GM21515 (cell line): Measurements from ENCODE around the gene ENO1.
"Not testable (repeated sequence)": the region's sequence is repeated elsewhere in the genome, so short reads cannot be mapped to it uniquely, and the experiment has no call there.

Source experiments
- ATAC-seq: cut with Tn5 transposase; IDR thresholded peaks from one replicate; pipeline ENCODE4 v1.9.1; 2021; ENCODE audit not compliant: unreplicated experiment

ENO1 gene

DNA sequence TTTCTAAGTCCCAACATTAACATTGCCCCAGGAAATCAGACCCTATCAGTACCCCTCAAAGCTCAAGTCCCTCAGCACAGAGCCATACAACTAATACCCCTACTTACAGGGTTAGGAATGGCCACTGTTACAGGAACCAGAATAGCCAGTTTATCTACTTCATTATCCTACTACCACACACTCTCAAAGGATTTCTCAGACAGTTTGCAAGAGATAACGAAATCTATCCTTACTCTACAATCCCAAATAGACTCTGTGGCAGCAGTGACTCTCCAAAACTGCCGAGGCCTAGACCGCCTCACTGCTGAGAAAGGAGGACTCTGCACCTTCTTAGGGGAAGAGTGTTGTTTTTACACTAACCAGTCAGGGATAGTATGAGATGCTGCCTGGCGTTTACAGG is 19.0 kb upstream of the ENO1 start:
- not testable (repeated sequence) for ATAC-seq

DNA sequence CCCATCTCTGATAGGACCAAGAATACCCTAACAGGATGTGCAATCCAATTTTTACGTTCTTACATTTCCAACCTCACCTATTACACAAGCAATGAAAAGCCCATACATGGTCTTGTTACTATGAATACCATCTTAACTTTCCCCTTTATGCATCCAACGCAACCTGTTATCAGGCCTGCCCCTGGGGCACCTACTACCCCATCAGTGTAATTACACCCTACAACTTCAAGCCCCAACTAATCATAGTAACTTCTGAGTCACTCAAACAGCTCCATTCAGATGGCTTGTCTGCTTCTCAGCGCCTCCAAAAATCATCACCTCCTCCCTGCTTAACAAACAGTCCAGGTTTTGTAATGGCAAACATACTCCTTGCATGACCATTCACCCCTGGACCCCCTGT is 18.3 kb upstream of the ENO1 start:
- not testable (repeated sequence) for ATAC-seq

DNA sequence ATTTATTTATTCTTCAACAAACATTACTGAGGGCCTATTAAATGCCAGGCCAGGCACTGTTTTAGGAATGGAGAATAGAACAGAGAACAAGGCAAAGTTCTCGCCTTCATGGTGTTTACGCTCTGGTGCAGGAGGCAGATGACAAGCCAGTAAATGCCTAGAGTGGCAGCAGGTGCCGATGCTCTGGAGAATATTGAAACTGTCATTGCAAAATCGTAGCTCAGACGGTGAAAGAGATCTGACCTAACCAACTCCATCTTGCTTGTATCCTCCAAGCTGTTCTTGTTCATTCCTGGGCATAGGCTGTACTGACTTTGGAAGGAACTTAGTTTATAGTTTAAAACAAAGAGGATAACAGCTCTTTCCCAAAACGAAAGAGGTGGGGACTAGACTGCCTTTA is 13.5 kb upstream of the ENO1 start:
- ATAC-seq = no peak

DNA sequence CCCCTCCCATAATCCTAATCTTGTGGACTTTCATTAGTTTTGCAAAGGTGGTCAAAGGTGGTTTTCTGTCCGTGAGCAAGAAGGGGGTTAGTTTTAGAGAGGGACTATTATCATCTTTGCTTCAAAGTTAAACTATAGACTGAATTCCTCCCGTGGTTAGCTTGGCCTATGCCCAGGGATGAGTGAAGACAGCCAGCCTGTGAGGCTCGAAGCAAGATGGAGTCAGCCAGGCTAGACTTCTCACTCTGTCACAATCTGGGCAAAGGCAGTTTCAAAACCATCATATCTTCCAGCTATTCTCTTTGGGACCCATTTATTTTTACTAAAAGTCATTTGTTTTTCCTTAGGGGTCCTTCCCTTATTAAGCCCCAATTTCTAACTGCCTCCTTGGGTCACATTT is 12.9 kb upstream of the ENO1 start:
- ATAC-seq = no peak

DNA sequence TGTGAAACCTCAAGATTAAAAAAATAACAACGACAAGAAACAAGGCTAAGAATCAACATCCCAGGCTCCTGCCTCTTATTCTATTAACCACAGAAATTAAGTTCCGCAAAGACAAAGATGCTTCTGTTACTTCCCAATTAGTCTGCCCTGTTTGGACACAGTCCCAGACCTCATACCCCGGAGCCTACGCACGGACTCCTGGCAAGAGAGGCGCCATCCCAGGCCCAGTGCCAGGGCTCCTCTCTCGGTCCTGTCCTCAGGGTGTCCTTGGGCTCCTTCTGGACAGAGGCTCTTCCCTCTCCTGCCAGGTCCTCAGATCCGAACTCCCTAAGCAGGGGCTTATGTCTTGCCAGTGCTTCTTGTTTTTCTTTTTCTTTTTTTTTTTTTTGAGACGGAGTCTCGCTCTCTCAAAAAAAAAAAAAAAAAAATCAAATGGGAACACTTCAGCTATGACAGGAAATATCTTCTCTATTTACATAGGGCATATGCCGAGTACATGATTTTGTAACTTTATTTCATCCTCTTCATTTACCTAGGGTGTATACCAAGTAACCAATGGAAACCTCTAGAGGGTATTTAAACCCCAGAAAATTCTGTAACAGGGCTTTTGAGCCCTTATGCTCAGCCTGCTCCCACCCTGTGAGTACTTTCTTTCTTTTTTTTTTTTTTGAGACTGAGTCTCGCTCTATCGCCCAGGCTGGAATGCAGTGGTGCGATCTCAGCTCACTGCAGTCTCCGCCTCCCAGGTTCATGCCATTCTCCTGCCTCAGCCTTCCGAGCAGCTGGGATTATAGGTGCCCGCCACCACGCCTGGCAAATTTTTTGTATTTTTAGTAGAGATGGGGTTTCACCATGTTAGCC is 11.7 kb upstream of the ENO1 start:
- no peak for ATAC-seq

DNA sequence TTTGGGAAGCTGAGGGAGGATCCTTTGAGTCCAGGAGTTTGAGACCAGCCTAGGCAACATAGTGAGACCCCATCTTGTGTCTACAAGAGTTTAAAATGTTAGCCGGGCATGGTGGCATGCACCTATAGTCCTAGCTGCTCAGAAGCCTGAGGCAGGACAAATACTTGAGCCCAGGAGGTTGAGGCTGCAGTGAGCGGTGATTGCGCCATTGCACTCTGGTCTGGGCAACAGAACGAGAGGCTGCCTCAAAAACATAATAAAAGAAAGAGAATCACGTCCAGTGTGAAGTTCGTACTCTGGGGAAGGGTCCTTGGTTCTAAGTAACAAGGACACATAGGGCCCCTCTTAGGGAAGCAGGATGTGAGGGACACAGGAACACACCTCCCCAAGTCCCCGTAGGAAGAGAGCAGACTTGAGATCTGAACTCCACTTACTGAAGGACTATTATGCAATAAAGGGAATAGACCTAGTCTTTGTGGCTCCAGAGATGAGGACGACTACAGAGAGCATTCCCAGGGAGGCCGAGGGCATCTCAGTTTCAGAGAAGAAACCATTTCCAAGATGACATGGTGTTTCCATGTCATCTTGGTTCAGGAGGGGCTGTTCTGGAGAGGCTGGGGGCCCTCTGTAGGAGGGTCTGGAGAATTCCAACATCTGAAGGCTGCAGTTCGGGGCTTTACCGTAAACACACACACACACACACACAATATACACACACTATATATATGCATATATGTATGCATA is 10.8 kb upstream of the ENO1 start:
- no peak for ATAC-seq

DNA sequence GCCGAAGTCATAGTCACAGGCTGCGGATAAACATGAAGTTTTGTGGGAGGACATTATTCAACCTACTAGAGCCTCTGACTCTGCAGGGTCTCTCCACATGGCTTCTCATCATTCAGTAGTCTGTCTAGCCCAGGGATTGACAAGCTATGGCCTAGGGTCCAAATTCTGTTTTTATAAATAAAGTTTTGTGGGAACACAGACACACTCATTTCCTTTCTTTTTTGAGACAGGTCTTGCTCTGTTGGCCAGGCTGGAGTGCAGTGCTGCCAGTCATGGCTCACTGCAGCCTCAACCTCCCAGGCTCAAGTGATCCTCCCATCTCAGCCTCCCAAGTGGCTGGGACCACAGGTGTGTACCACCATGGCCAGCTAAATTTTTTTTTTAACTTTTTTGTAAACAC is 8.1 kb upstream of the ENO1 start:
- ATAC-seq = no peak

DNA sequence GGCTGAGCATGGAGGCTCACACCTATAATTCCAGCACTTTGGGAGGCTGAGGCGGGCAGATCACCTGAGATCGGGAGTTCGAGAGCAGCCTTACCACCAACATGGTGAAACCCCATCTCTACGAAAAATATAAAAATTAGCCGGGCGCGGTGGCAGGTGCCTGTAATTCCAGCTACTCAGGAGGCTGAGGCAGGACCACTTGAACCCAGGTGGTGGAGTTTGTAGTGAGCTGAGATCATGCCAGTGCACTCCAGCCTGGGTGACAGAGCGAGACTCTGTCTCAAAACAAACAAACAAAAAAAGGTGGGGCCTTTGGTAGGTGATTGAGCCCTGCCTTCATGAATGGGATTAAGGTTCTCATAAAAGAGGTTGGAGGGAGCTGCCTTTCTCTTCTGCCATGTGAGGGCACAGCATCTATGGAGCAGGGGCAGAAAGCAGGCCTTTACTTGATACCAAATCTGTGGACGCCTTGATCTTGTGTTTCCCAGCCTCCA is 7.6 kb upstream of the ENO1 start:
- ATAC-seq = not testable (repeated sequence)

DNA sequence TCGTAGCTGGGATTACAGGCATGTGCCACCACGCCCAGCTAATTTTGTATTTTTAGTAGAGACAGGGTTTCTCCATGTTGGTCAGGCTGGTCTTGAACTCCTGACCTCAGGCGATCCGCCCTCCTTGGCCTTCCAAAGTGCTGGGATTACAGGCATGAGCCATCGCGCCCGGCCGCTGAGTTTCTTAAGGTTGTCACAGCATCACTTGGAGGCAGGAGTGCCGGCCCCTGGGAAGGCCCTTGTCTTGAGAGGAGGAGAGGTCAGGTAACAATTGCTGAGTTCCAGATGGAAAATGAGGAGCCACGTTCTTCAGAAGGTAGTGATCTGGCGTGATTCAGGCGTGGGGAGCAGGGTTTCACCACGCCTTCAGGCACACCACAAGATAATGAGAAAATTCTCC is 5.6 kb upstream of the ENO1 start:
- ATAC-seq = not testable (repeated sequence)

DNA sequence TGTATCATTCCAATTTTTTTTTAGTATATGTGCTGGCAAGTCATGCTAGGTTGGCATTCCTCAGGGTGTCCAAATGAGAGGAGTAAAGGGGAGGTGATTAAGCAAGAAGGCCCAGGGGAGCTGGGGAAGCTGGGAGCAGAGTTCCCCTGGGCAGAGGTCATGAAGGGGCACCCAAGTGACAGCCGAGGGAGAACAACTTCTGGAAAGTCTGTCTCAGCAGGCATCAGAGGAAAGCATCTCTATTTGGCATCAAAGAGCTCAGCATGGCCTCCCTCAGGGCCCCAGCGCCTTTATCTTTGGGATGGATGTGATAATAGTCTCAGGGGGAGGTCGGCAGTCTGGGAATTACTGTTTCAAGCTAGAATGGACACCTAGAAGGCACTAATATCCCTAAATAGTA is 5.0 kb upstream of the ENO1 start:
- no peak for ATAC-seq

DNA sequence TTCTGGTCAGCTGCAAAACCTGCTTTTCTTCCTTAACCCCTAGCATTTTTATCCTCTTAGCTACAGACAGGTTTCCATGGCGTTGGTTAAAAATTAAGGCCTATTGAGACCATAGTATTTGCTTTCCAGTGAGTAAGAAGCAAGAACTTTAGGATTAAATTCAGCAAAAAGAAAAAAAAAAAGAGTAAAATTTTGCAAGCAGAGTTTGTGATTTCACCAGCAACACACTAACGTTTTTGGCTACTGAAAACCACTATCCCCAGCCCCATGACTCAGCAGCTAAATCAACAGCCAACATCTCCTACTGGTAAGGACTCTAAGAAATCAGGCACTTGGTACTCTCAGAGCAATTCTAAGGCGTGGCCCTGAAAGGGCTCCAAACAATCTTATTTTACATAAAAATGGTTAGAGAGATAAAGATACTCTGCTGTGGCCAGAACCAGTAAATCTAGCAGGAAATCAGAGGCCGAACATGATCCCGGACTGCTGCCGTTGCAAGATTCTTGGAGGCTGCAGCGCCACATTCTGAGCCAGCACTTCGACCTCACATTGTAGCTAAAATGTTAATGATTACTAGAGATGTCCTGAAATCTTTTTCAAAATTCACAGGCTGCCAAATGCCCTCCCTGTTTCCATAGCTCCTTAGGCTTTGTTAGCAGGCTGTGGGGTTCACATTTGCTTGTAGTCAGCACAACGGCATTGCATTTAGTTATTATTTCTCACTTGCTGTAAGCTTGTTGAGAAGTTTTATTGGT is 1.6 kb upstream of the ENO1 start:
- no peak for ATAC-seq

DNA sequence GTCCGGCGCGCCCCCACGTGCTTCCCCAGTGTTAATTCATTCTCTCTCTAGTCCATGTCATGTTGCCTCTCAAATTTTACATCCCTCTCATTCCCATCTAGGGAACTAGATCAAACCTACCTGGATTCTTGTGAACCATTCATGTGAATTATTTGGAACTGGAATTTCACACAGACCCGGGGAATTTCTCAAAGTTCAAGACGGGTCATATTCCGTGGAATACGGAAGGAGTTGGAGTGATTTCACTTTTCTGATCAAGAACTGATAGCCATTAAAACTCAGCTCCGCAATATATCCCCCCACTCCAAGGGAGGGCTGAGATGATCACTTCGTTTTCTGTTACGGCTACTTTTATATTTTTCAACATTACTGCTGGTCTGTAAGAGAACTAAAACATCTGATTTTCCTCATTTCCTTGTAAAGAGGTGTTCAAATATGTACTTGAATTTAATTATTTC is 1.0 kb upstream of the ENO1 start:
- ATAC-seq = no peak

DNA sequence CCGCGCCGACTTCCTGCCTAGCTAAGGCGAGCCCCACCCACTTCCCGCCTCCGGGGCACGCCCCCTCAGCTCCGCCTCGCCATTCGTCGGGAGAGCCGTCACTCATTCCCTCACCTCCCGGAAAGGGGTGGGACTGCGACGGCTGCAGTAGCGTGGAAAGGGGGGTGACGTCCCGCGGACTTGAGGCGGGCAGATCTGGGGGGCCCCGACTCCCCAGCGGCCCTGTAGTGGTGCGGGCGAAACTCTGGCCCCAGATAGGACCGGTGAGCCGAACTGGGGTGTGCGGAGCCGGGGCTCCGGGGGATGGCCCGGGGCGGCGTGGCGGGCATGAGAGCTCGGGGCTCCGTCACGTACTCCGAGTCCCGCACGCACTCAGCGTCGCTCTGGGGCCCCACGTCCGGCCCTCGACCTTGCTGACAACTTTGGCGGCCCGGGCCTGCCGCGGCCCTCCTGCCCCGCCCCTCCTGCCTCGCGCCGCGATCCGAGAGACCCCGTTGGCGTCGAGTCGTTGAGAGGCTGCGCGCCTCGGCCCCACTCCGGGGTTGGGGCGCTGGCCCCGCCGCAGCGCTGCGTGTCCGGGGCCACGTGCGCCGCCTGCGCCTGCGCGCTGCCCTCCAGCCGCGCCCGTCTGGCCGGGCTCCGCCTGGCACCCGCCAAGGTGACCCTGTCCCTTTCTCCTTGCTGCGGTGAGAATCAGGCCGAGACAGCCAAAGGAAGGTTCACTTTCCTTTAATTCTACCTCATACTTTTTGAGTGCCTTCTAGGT is 395 bp upstream of the ENO1 start:
- peak; percentile 75 for ATAC-seq

DNA sequence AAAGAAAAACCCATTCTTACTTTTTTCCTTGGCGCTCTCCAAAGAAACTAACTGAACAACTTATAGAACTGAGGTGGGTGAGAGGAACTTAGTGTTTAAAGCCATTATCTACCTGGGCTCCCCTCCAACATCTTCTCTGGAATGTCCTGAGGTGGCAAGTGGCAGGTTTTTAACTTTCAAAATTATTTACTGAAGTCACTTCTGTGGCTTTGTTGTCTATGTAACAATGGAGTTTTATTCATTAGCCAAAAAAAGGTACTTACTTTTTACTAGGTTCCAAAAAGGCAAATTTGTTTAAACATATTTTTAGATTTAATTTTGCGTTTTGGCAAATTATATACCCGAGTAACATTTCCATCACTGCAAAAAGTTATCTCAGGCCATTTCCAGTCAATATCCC is 2.4 kb downstream of the ENO1 start:
- ATAC-seq = no peak

DNA sequence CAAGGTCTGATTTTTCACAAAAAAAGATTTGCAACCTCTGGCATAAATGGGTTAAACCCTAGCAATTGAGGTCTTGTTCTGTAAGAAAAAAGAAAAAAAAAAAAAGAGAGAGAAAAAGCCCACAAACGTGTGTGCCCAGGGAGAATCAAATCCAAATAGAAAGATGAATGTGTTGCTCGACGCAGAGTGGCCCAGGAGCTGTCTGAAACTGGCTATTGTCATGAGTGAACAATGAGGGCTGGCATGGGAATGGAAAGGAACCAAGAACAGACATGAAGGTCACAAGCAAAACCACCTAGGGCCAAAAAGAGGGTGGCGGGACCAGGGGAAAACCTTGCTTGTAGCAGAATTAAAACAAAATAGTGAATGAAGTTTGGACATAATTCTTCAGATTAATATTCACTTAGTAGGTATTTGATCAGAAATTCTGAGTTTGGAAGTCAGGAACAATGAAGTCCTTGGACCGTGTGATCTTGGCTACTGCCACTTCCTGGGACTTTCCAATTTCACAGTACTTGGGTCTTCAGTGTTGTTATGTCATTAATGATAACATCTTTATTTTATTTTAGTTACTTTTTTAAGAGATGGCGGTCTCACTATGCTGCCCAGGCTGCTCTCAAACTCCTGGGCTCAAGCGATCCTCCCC is 3.1 kb downstream of the ENO1 start:
- ATAC-seq = no peak

DNA sequence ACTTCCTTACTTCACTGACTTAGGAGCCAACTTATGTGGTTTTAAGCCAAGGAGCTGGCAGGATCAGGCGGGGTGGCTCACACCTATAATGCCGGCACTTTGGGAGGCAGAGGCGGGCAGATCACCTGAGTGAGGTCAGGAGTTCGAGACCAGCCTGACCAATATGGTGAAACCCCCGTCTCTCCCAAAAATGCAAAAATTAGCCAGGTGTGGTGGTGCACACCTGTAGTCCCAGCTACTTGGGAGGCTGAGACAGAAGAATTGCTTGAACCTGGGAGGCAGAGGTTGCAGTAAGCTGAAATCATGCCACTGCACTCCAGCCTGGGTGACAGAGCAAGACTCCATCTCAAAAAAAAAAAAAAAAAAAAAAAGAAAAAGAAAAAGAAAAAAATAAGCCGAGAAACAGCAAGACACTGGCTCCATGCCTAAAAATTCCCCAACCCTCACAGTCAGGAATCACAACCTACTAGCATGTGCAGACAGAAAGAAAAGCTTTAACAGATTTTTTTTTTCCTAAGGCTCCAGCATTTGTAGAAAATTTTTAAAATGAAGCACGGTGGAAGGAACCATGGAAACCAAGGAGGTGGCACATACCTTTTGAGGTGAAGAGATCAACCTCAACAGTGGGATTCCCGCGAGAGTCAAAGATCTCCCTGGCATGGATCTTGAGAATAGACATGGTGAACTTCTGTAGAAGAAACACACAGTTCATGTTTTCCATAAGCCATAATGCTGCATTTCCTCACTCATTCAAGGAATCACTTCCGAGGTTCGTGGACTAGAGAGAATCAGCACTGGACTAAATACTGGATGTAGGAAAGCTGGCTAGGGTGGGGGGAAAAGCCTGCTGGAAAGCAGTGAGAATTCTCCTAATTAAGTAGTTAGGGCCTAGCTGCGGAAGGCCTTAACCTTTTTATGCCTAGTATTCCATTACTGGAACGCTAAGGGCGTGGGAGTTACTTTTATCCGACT is 4.0 kb downstream of the ENO1 start:
- ATAC-seq = no peak

DNA sequence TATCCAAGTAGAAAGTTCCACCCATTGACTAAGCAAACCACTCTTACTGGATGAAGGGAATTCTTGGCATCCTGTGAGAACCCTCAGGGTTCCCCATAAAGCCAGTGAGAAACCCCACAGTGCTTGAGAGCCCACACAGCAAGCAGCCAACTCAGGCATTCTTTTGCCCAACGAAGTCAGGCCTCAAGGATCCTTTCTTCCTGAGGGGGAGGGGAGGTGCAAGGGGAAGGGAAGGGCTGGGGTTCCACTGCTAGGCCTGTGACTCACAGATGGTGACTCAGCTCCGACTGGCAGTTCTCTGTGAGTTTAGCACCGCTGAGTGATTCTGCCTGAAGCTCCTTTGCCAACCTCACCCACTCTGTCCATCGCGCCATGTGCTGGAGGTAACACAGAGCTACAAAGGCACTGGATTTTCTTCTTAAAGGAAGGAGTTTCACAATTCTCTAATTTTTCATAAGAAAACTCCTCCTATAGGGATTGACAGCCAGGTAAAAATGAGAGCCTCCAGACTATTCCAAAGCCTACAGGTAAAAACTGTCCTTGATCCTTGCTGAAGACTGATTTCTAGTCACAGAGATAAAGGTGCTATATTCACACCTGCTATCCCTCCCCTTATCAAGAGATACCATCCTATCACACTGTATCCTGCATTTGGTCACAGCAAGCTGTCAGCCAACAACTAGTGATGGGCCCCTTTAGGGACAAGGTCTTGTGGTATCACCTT is 4.8 kb downstream of the ENO1 start:
- ATAC-seq = no peak

DNA sequence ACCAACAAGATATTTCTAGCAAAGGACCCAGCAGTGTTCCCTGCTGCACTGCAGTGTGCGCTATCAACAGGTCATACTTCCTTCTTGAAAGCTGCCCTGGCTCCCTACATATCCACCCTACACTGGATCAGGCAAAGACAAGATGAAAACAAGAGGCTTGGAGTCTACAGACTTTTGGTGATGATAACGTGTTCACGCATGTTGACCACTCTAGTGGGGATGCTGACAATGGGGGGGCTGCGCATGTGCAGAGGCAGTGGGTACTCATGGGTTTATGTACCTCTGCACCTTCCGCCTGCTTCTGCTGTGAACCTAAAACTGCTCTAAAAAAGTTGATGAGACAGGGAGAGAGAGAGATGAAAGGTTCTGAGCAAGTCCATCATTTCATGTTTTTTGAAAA is 5.5 kb downstream of the ENO1 start:
- no peak for ATAC-seq
